DMS 273 treated with DMSO at 0.1 percent for 48 hours (cell line): ENCODE results near the gene SLC25A53.
A peak's percentile ranks its signal among the peaks of the same experiment; 100 is the strongest.

Source experiments
- DNase-seq: peaks from one replicate; lab custom pipeline; 2025; lab: John Stamatoyannopoulos, UW

SLC25A53 gene, protein sequence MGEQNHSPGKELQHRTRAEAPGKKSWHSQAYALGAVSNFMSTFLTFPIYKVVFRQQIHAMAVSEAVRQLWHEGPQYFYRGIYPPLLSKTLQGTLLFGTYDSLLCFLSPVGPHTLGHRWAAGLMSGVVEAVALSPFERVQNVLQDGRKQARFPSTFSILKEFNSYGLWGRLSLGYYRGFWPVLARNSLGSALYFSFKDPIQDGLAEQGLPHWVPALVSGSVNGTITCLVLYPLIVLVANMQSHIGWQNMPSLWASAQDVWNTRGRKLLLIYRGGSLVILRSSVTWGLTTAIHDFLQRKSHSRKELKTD

GRCh38 chrX:104156630-104157529, at the start of gene SLC25A53:
Gene SLC25A53 (minus strand): TSS chrX:104157009. CDS start chrX:104105257, 51,752 bp downstream.
- DNase-seq = peak; percentile 75

- no peak for DNase-seq
Observed at GRCh38 chrX:104205548-104205947, 48.7 kb upstream of the SLC25A53 start.

- DNase-seq = no peak
Observed at GRCh38 chrX:104195489-104196084, 38.8 kb upstream of the SLC25A53 start.

GRCh38 chrX:104195013-104195412, 38.2 kb upstream of the SLC25A53 start:
- no peak for DNase-seq

GRCh38 chrX:104193485-104193884, 36.7 kb upstream of the SLC25A53 start:
- no peak for DNase-seq

DNA sequence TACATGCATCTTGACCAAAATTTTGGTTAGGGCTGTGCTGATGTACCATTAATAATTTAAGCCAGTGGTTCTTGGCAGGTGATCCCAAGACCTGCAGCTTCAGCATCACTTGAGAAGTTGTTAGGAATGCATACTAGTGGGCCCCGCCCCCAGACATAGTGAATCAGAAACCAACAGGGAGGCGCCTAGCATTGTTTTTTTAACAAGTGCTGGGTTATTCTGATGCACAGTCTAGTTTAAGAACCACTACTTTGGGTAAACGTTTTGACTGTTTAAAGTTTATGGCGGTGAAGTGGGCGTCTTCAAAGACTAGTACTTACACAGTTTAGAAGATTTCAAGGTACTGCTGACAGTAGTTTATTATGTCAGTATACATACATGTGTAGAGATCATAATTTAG, 33.0 kb upstream of the SLC25A53 start:
- no peak for DNase-seq

DNA sequence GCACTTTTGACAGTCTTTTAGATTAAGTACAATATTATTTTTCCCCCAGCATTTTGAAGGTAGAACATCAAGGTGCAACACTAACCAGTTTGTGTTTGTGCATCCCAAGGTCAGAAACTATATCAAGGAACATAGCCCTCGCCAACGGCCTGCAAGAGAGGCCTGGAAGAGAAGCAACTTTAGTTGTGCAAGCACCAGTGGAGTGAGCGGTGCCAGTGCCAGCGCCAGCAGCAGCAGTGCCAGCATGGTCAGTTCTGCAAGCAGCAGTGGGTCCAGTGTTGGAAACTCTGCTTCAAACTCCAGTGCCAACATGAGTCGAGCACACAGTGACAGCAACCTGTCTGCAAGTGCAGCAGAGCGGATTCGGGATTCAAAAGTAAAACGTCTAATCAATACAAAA, 31.1 kb upstream of the SLC25A53 start:
- no peak for DNase-seq

DNA sequence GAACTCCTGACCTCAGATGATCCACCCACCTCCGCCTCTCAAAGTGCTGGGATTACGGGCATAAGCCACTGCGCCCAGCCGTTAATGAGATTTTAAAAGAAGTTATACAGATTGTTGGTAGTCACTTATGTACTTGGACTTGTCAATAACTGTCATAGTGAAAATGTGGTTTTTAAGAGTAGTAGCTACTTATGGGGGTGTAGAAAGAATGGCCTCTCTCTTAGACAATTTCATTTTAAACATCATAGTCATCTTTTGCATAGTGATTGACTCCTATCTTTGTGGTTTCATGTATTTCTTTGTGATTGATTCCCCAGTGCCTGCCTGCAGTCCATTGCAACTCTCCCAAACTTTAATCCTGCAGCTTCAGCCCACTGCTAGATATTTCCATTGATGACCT, 26.9 kb upstream of the SLC25A53 start:
- DNase-seq = no peak

GRCh38 chrX:104173841-104174240, 17.0 kb upstream of the SLC25A53 start:
- DNase-seq = no peak

DNA sequence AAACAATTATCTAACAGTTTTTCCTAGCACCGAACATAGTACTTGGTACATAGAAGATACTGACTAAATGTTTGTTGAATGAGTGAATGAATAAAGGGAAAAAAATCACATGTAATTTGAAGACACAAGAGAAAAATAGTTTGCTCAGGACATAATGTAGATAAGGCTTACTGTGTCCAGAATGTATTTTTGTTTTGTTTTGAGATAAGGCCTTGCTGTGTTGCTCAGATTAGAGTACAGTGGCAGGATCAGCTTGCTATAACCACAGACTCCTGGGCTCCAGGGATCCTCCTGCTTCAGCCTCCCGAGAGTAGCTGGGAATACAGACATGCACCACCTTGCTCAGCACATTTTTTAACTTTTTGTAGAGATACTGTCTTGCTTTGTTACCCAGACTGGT, 16.0 kb upstream of the SLC25A53 start:
- no peak for DNase-seq

DNA sequence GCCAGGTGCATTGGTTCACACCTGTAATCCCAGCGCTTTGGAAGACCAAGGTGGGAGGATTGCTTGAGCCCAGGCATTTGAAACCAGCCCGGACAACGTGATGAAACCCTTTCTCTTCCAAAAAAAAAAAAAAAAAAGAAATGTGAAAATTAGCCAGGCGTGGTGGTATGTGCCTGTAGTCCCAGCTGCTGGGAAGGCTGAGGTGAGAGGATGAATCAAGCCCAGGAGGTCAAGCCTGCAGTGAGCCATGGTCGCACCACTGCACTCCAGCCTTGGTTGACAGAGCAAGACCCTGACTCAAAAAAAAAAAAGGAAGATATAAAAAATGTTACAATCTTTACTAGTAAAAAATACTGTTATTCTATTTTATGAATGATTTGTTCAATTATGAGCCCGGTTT, 15.3 kb upstream of the SLC25A53 start:
- no peak for DNase-seq

GRCh38 chrX:104168127-104168526, 11.3 kb upstream of the SLC25A53 start:
- no peak for DNase-seq

DNA sequence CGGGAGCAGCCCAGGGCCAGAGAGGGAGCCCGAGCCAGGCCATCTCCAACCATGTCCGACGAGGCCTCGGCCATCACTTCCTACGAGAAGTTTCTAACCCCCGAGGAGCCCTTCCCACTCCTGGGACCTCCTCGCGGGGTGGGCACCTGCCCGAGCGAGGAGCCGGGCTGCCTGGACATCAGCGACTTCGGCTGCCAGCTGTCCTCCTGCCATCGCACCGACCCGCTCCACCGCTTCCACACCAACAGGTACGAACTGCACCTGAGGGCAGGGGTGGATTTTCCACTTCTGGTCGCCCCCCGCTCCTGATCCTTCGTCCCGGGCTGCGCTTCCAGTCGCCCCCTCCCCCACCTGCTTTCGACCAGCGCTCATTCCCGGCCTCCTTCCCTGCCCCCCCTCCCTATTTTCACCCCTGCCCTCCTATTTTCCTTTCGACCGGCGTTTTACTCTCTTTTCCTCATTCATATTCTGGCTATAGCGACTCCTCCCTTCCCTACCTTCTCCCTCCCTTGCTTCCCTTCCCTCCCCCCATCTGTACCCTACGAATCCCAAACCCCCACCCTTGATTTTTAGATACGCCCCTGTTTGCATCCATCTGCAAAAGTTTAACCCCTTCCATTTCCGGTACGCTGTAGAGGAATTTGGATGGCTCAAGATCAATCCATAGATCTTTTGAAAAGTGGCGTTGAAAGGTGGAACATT, 10.1 kb upstream of the SLC25A53 start:
- no peak for DNase-seq

- DNase-seq = peak; percentile 71
Observed at GRCh38 chrX:104165894-104166734, 9.3 kb upstream of the SLC25A53 start, which contains the start of gene FAM199X. Gene FAM199X (plus strand): TSS chrX:104166453. CDS start chrX:104166786, 333 bp downstream.

DNA sequence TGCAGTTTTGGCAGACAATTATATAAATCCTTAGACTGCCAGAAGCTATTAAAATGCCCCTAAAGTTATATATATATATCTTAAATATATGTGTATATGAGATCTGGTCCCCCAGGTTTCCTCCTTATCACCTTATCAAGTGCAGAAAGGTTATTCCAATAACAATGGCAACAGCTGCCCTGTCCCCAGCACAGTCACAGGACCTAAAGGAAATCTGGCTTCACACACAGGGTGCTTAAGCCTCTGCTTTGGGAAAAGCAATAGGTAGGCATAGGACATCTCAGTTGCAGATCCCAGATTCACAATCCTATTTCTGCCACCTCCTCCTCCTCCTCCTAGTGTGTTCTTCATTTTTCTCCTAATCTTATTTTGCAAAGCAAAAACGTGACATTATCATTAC, 5.8 kb downstream of the SLC25A53 start:
- DNase-seq = no peak

GRCh38 chrX:104141087-104141760, 15.6 kb downstream of the SLC25A53 start:
- DNase-seq = no peak

GRCh38 chrX:104137496-104137895, 19.3 kb downstream of the SLC25A53 start:
- no peak for DNase-seq

GRCh38 chrX:104136241-104137019, 20.4 kb downstream of the SLC25A53 start:
- peak; percentile 42 for DNase-seq

DNA sequence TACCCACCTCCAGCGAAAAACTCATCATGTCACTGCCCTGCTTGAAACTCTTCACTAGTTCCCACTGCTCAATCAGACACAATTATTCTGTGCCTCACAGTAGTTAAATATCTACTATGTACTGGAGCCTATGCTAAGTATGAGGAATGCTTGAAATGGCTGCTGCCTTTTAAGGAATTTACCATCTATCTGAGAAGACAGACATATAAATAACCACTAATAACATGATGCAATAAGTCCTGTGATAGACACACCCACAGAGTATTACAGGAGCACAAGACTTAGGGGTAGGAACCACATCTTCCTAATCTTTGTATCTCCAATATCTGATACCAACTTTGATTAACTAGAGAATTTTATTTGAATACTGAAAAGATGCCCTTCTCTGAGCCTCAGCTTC, 21.1 kb downstream of the SLC25A53 start:
- no peak for DNase-seq
